ENCODE results near the gene ADCK1.

Gene ADCK1

GRCh38 chr14:77961847-77962580 lies 162.1 kb downstream of the ADCK1 start:
- DNase-seq: no peak

- DNase-seq: no peak
Observed at GRCh38 chr14:77962731-77963520, 163.0 kb downstream of the ADCK1 start.

- DNase-seq: no peak
Observed at GRCh38 chr14:77964586-77964985, 164.7 kb downstream of the ADCK1 start.

- no peak for DNase-seq
Observed at GRCh38 chr14:77965050-77965449, 165.1 kb downstream of the ADCK1 start.

- no peak for DNase-seq
Observed at GRCh38 chr14:77965919-77966435, 166.1 kb downstream of the ADCK1 start.

GRCh38 chr14:77967110-77967509 lies 167.2 kb downstream of the ADCK1 start:
- no peak for DNase-seq

- no peak for DNase-seq
Observed at GRCh38 chr14:77970646-77971045, 170.7 kb downstream of the ADCK1 start.

- no peak for DNase-seq
Observed at GRCh38 chr14:77973246-77973645, 173.3 kb downstream of the ADCK1 start.

- no peak for DNase-seq
Observed at GRCh38 chr14:77976591-77976990, 176.7 kb downstream of the ADCK1 start.

GRCh38 chr14:77979171-77979570 lies 179.3 kb downstream of the ADCK1 start:
- no peak for DNase-seq

- no peak for DNase-seq
Observed at GRCh38 chr14:77979666-77980351, 179.9 kb downstream of the ADCK1 start.

- DNase-seq: no peak
Observed at GRCh38 chr14:77980475-77981321, 180.8 kb downstream of the ADCK1 start.

All from SIG-M5 (cell line).